Neural progenitor cell (in vitro differentiated cells): ENCODE measurements around the gene FRMPD1. TPM values are rescaled to one million over a fixed set of nuclear protein-coding genes. Genes with fewer than 3 reads are reported as not detected.

Experiments used
- DNase-seq: peaks from one replicate; pipeline ENCODE4 v3.0.0-alpha.2; 2016; ENCODE audit warnings: low spot score
- H2AFZ ChIP-seq: fragments of 200-600 bp; sonication (generic); replicated peaks from 2 replicates; pipeline ENCODE4 v1.6.1; 2016; ENCODE audit warnings: antibody characterized with exemption
- H3F3A ChIP-seq: fragments of 200-600 bp; sonication (generic); 2 replicates; pipeline ENCODE4 v1.6.1; 2016; ENCODE audit warnings: antibody characterized with exemption, low read depth
- H3K27ac ChIP-seq: fragments of 200-600 bp; sonication (generic); 2 replicates; pipeline ENCODE4 v1.5.1; 2016; ENCODE audit warnings: mild to moderate bottlenecking
- H3K27me3 ChIP-seq: fragments of 200-600 bp; sonication (generic); 2 replicates; pipeline ENCODE4 v1.6.1; 2016; ENCODE audit warnings: mild to moderate bottlenecking, moderate library complexity
- H3K36me3 ChIP-seq: fragments of 200-600 bp; sonication (generic); 2 replicates; pipeline ENCODE4 v1.5.1; 2016
- H3K4me1 ChIP-seq: fragments of 200-600 bp; sonication (generic); 2 replicates; pipeline ENCODE4 v1.6.1; 2016; ENCODE audit warnings: mixed run types
- H3K4me2 ChIP-seq: fragments of 200-600 bp; sonication (generic); 2 replicates; pipeline ENCODE4 v1.6.1; 2016
- H3K4me3 ChIP-seq: fragments of 200-600 bp; sonication (generic); 2 replicates; pipeline ENCODE4 v1.5.1; 2016
- H3K79me2 ChIP-seq: fragments of 200-600 bp; sonication (generic); 2 replicates; pipeline ENCODE4 v1.6.1; 2016; ENCODE audit warnings: low read depth
- H3K9ac ChIP-seq: fragments of 200-600 bp; sonication (generic); 2 replicates; pipeline ENCODE4 v1.6.1; 2016
- H3K9me3 ChIP-seq: fragments of 200-600 bp; sonication (generic); 2 replicates; pipeline ENCODE4 v1.5.1; 2016; ENCODE audit warnings: low read depth
- H4K20me1 ChIP-seq: fragments of 200-600 bp; sonication (generic); 2 replicates; pipeline ENCODE4 v1.6.1; 2016; ENCODE audit warnings: low read depth
- H3K27ac Mint-ChIP-seq: 3 replicates; pipeline ENCODE4 v1.8.0; 2021; ENCODE audit warnings: mixed read lengths
- H3K27me3 Mint-ChIP-seq: 2 replicates; pipeline ENCODE4 v1.8.0; 2022; ENCODE audit warnings: low read depth, mild to moderate bottlenecking, inconsistent platforms, moderate library complexity, mixed read lengths; ENCODE audit not compliant: insufficient read depth
- H3K36me3 Mint-ChIP-seq: 3 replicates; pipeline ENCODE4 v1.8.0; 2021; ENCODE audit warnings: mixed read lengths
- H3K4me1 Mint-ChIP-seq: 3 replicates; pipeline ENCODE4 v1.8.0; 2021; ENCODE audit warnings: mixed read lengths
- H3K4me3 Mint-ChIP-seq: 3 replicates; pipeline ENCODE4 v1.8.0; 2021; ENCODE audit warnings: mild to moderate bottlenecking, moderate library complexity, mixed read lengths
- H3K9me3 Mint-ChIP-seq: 3 replicates; pipeline ENCODE4 v1.8.0; 2020; ENCODE audit warnings: mixed read lengths
- CTCF ChIP-seq: fragments of 200-600 bp; sonication (generic); IDR thresholded peaks from 2 replicates; pipeline ENCODE4 v1.5.1; 2017; ENCODE audit warnings: antibody characterized with exemption, mild to moderate bottlenecking
- EZH2 ChIP-seq: fragments of 200-600 bp; sonication (generic); IDR thresholded peaks from 2 replicates; pipeline ENCODE4 v1.6.1; 2017; ENCODE audit warnings: antibody characterized with exemption, mild to moderate bottlenecking, moderate library complexity
- EZH2phosphoT487 ChIP-seq: fragments of 200-600 bp; sonication (generic); IDR thresholded peaks from 2 replicates; pipeline ENCODE4 v1.6.1; 2017; ENCODE audit warnings: antibody characterized with exemption
- total RNA-seq: library from RNA; depleted of rRNA; stranded (reverse); fragments of >200 nt; gene quantifications from 2 replicates; pipeline ENCODE4 v1.2.3, GENCODE V29; 2015; ENCODE audit warnings: low replicate concordance

The FRMPD1 gene
- total RNA-seq, 1 donor from 2014 or later = not detected

- Histone ChIP-seq H3K9ac (no peak overlapping the region), H3K27me3 (peaks cover 51% of the 10 kb centered on the region), H4K20me1 (no peaks in the 10 kb centered on the region), H3K27ac (no peak overlapping the region), H3K36me3 (no peaks in the 10 kb centered on the region), H3K4me3 (no peak overlapping the region), H3K4me2 (peak overlapping the region; percentile 33), H3F3A (no peaks in the 10 kb centered on the region), H3K4me1 (peaks cover 8% of the 10 kb centered on the region), H3K79me2 (no peaks in the 10 kb centered on the region), H3K9me3 (no peaks in the 10 kb centered on the region), H2AFZ (no peak overlapping the region)
- Mint-ChIP-seq H3K27ac (no peak overlapping the region), H3K4me1 (peaks cover 15% of the 10 kb centered on the region), H3K4me3 (no peak overlapping the region), H3K27me3 (peaks cover 3% of the 10 kb centered on the region), H3K36me3 (no peaks in the 10 kb centered on the region), H3K9me3 (no peaks in the 10 kb centered on the region)
- DNase-seq = peak; percentile 47
- TF ChIP-seq EZH2 = no peak
- no peak for TF ChIP-seq CTCF
- TF ChIP-seq EZH2phosphoT487 = peak; percentile 65
These were observed 80.1 kb downstream of the FRMPD1 start for GRCh38 chr9:37730839-37731238.

- no peaks in the 10 kb centered on the region for H3K9me3 Mint-ChIP-seq
- TF ChIP-seq EZH2phosphoT487 (no peak), CTCF (no peak), EZH2 (no peak)
- no peak overlapping the region for H3K4me2 ChIP-seq
- DNase-seq = no peak
- no peak overlapping the region for H3K4me3 ChIP-seq
- H3K27ac Mint-ChIP-seq = no peak overlapping the region
- H3K27me3 Mint-ChIP-seq = peaks cover 3% of the 10 kb centered on the region
- H3K36me3 ChIP-seq = no peaks in the 10 kb centered on the region
- no peak overlapping the region for H3K27ac ChIP-seq
- H3K4me1 ChIP-seq = peaks cover 8% of the 10 kb centered on the region
- no peaks in the 10 kb centered on the region for H3K36me3 Mint-ChIP-seq
- peaks cover 15% of the 10 kb centered on the region for H3K4me1 Mint-ChIP-seq
- peaks cover 51% of the 10 kb centered on the region for H3K27me3 ChIP-seq
- no peaks in the 10 kb centered on the region for H3K79me2 ChIP-seq
- H3K9me3 ChIP-seq = no peaks in the 10 kb centered on the region
- no peaks in the 10 kb centered on the region for H4K20me1 ChIP-seq
- no peak overlapping the region for H3K4me3 Mint-ChIP-seq
- H2AFZ ChIP-seq = no peak overlapping the region
- H3F3A ChIP-seq = no peaks in the 10 kb centered on the region
- H3K9ac ChIP-seq = no peak overlapping the region
These were observed 81.5 kb downstream of the FRMPD1 start for GRCh38 chr9:37732086-37732741.

GRCh38 chr9:37732952-37733351, 82.2 kb downstream of the FRMPD1 start:
- H3F3A ChIP-seq = no peaks in the 10 kb centered on the region
- Mint-ChIP-seq H3K4me1 (peaks cover 15% of the 10 kb centered on the region), H3K9me3 (no peaks in the 10 kb centered on the region), H3K27ac (no peak overlapping the region), H3K27me3 (peaks cover 3% of the 10 kb centered on the region), H3K4me3 (no peak overlapping the region), H3K36me3 (no peaks in the 10 kb centered on the region)
- H3K4me2 ChIP-seq = no peak overlapping the region
- no peak overlapping the region for H3K27ac ChIP-seq
- peaks cover 51% of the 10 kb centered on the region for H3K27me3 ChIP-seq
- no peak overlapping the region for H3K4me3 ChIP-seq
- H3K9ac ChIP-seq = no peak overlapping the region
- DNase-seq = no peak
- H3K4me1 ChIP-seq = peaks cover 8% of the 10 kb centered on the region
- no peaks in the 10 kb centered on the region for H3K36me3 ChIP-seq
- H3K79me2 ChIP-seq = no peaks in the 10 kb centered on the region
- no peaks in the 10 kb centered on the region for H4K20me1 ChIP-seq
- H3K9me3 ChIP-seq = no peaks in the 10 kb centered on the region
- no peak for TF ChIP-seq EZH2
- TF ChIP-seq CTCF = no peak
- no peak for TF ChIP-seq EZH2phosphoT487
- no peak overlapping the region for H2AFZ ChIP-seq
